Measurements from ENCODE around the gene NRXN2. TPM values are rescaled to one million over a fixed set of nuclear protein-coding genes. Genes with fewer than 3 reads are reported as not detected.

NRXN2 gene
- polyA plus RNA-seq, 12 donors: 14.4 to 40.7 (median 22.2) TPM; not detected in 1

Other genes starting within 250 kb of the NRXN2 start
- under 1 TPM in 5 of 12 donors, not detected in 7; 0.17 to 0.74 (median 0.22) TPM for gene SLC22A11, start 167.3 kb downstream of the NRXN2 start, polyA plus RNA-seq (ENCODE audit: insufficient read length in 12 of 12)
- gene SLC22A12, start 132.0 kb downstream of the NRXN2 start, polyA plus RNA-seq (ENCODE audit: insufficient read length in 12 of 12): not detected
- 10 to 100 TPM in 11 of 12 donors, not detected in 1; 19.3 to 55.3 (median 36.2) TPM for gene RASGRP2, start 20.9 kb upstream of the NRXN2 start, polyA plus RNA-seq (ENCODE audit: insufficient read length in 12 of 12)
- 100 to 1,000 TPM in 7 of 12 donors, 10 to 100 TPM in 4, not detected in 1; 68.9 to 405 (median 157) TPM for gene PYGM, start 36.8 kb upstream of the NRXN2 start, polyA plus RNA-seq (ENCODE audit: insufficient read length in 12 of 12)
- gene SF1, start 55.3 kb upstream of the NRXN2 start, polyA plus RNA-seq (ENCODE audit: insufficient read length in 12 of 12): 100 to 1,000 TPM in 11 of 12 donors, not detected in 1; 174 to 428 (median 247) TPM
- gene MAP4K2, start 80.0 kb upstream of the NRXN2 start, polyA plus RNA-seq (ENCODE audit: insufficient read length in 12 of 12): 10 to 100 TPM in 7 of 12 donors, 1 to 10 TPM in 4, not detected in 1; 6.5 to 23.7 (median 10.8) TPM
- gene MEN1, start 87.4 kb upstream of the NRXN2 start, polyA plus RNA-seq (ENCODE audit: insufficient read length in 12 of 12): 10 to 100 TPM in 11 of 12 donors, not detected in 1; 15.8 to 56.3 (median 20.1) TPM
- 1 to 10 TPM in 5 of 12 donors, under 1 TPM in 6, not detected in 1; 0.40 to 8.6 (median 0.84) TPM for gene CDC42BPG, start 121.5 kb upstream of the NRXN2 start, polyA plus RNA-seq (ENCODE audit: insufficient read length in 12 of 12)
- gene EHD1, start 155.4 kb upstream of the NRXN2 start, polyA plus RNA-seq (ENCODE audit: insufficient read length in 12 of 12): 100 to 1,000 TPM in 5 of 12 donors, 10 to 100 TPM in 7; 64.6 to 363 (median 85.9) TPM
- 10 to 100 TPM in 6 of 12 donors, 1 to 10 TPM in 5, not detected in 1; 7.9 to 25.2 (median 10.0) TPM for gene ATG2A, start 194.0 kb upstream of the NRXN2 start, polyA plus RNA-seq (ENCODE audit: insufficient read length in 12 of 12)
- 10 to 100 TPM in 9 of 12 donors, 1 to 10 TPM in 2, not detected in 1; 9.6 to 14.2 (median 12.3) TPM for gene PPP2R5B, start 201.5 kb upstream of the NRXN2 start, polyA plus RNA-seq (ENCODE audit: insufficient read length in 12 of 12)
- under 1 TPM in 2 of 12 donors, not detected in 10; 0.30 to 0.39 TPM for gene GPHA2, start 212.7 kb upstream of the NRXN2 start, polyA plus RNA-seq (ENCODE audit: insufficient read length in 12 of 12)
- not detected for gene MAJIN, start 248.9 kb upstream of the NRXN2 start, polyA plus RNA-seq (ENCODE audit: insufficient read length in 12 of 12)

All from muscle of arm (tissue), 12 donors.